NCI-H1092 treated with DMSO at 0.1 percent for 48 hours (cell line): ENCODE measurements around the gene FAM187B.

Experiments used
- DNase-seq: peaks from one replicate; lab custom pipeline; 2025; lab: John Stamatoyannopoulos, UW

Gene FAM187B

GRCh38 chr19:35178701-35179100 lies 49.8 kb downstream of the FAM187B start:
- no peak for DNase-seq

- DNase-seq = no peak
Observed at GRCh38 chr19:35177377-35178274, 50.9 kb downstream of the FAM187B start.

- DNase-seq = no peak
Observed at GRCh38 chr19:35176181-35176570, 52.4 kb downstream of the FAM187B start.
